Measurements from ENCODE around the gene SND1. TPM values are rescaled to one million over a fixed set of nuclear protein-coding genes. Genes with fewer than 3 reads are reported as not detected.

Gene SND1
- total and polyA plus RNA-seq, 10 of the 15 experiments (the other 5 are each of a cell fraction or from before 2014, with no cell fraction given), result 52.4 to 270 (median 146) TPM

DNA sequence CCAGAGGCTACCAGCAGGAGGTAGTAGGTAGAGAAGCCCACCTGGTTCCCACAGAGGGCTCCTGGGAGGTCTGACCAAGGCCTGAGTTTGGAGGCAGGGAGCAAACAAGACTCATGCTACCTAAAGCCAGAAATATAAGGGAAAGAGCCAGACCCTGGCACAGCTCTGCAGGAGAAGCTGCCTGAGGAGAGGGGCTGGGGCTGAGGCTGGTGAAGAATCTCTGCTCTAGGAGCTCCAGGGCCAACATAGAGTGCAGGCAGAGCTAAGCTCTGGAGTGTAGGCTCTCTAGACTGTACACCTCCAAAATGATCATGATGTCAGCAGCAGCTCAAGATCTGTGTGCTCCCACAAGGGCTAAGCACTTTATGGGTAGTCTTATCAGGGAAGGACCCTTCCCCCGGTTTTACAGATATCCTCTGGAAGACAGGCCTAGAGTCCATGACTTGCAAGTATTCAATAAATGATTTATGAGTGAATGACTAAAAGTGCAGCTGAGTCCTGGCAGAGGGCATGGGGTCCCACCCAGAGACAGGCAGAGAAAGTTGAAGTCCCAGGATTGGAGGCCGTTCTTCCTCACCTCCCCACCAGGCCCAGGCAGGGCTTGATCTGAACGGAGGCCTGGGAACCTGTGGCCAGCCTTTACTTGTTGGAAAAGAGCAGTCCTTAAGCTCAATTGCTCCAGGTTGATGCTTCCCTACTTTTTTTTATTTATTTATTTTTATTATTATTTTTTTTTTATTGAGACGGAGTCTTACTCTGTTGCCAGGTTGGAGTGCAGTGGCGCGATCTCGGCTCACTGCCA lies 450.7 kb downstream of the SND1 start:
- ChIA-PET CTCF (interaction anchor here (0.8 to 2.7 kb wide), 2 partner anchors 65 to 107 kb away, joined by 3 to 6 read pairs; no protein-coding TSS in a partner anchor), SMC1A (ENCODE audit: uncharacterized antibody, unreplicated experiment) (interaction anchor here (1.0 to 1.7 kb wide), 2 partner anchors 15 to 65 kb away, joined by 3 read pairs; no protein-coding TSS in a partner anchor), POLR2A (no interaction called here), RAD21 (ENCODE audit: unreplicated experiment) (interaction anchor here (0.9 to 1.9 kb wide), 2 partner anchors 107 to 394 kb away, joined by 3 to 5 read pairs; no protein-coding TSS in a partner anchor)
- H3K27ac ChIP-seq (ENCODE audit: control insufficient read depth, insufficient read depth), result no peak overlapping the region
- no peaks in the 10 kb centered on the region for H3K36me3 ChIP-seq (ENCODE audit: control insufficient read depth in 2 of 2, insufficient read depth in 2 of 2, low read length in 1 of 2)
- intact Hi-C loops (cut with micrococcal nuclease; ENCODE audit: unreplicated experiment) (loop anchor here (1.0 kb wide), 1 partner anchor 32 kb away; no protein-coding TSS in a partner anchor), in situ Hi-C loops (cut with MboI) (no loop called here)
- FAIRE-seq (no peak), ATAC-seq (0 out of 3 replicates have a peak, but pooled peaks have one; percentile 3), DNase-seq (ENCODE audit: low read depth, low spot score) (no peak)
- peak; percentile 37 for TF ChIP-seq POLR2A (IDR thresholded peaks at IDR 0.05; ENCODE audit: low read depth, low read length)
- TF ChIP-seq, protein P1, sequence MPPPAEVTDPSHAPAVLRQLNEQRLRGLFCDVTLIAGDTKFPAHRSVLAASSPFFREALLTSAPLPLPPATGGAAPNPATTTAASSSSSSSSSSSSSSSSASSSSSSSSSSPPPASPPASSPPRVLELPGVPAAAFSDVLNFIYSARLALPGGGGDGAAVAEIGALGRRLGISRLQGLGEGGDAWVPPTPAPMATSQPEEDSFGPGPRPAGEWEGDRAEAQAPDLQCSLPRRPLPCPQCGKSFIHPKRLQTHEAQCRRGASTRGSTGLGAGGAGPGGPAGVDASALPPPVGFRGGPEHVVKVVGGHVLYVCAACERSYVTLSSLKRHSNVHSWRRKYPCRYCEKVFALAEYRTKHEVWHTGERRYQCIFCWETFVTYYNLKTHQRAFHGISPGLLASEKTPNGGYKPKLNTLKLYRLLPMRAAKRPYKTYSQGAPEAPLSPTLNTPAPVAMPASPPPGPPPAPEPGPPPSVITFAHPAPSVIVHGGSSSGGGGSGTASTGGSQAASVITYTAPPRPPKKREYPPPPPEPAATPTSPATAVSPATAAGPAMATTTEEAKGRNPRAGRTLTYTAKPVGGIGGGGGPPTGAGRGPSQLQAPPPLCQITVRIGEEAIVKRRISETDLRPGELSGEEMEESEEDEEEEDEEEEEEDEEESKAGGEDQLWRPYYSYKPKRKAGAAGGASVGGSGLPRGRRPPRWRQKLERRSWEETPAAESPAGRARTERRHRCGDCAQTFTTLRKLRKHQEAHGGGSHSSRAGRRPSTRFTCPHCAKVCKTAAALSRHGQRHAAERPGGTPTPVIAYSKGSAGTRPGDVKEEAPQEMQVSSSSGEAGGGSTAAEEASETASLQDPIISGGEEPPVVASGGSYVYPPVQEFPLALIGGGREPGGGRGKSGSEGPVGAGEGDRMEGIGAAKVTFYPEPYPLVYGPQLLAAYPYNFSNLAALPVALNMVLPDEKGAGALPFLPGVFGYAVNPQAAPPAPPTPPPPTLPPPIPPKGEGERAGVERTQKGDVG (CRISPR knock-in tag; IDR thresholded peaks at IDR 0.05), result no peak
- H3K4me2 ChIP-seq (ENCODE audit: control insufficient read depth, insufficient read depth), result no peak overlapping the region
- no TSS peak for BruUV-seq (replicated peaks)
- no peaks in the 10 kb centered on the region; the same call in 1 of the 2 replicates for H3K4me1 ChIP-seq (ENCODE audit: control insufficient read depth, insufficient read depth, low read length)
- WGBS (ENCODE audit: insufficient coverage, insufficient replicate concordance, low lambda C conversion rate, missing lambda C conversion rate), result 89% methylated on average over 7 of the region's 7 CpGs
- H3K9me3 ChIP-seq (replicated peaks; ENCODE audit: control insufficient read depth, insufficient read depth, low read length), result no peaks in the 10 kb centered on the region
- H3K27me3 ChIP-seq (replicated peaks in 1 of 2; ENCODE audit: control insufficient read depth in 2 of 2, insufficient read depth in 2 of 2, low read length in 1 of 2), result no peaks in the 10 kb centered on the region
- no peaks in the 10 kb centered on the region for H3K79me2 ChIP-seq (ENCODE audit: control insufficient read depth, insufficient read depth, low read length)
- no peaks in the 10 kb centered on the region for H4K20me1 ChIP-seq (ENCODE audit: control insufficient read depth, insufficient read depth)
- no peak overlapping the region for H2AFZ ChIP-seq (ENCODE audit: control insufficient read depth, low read depth, low read length)
- H3K4me3 ChIP-seq, result no peak overlapping the region
- no peak overlapping the region for H3K9ac ChIP-seq (ENCODE audit: control insufficient read depth, insufficient read depth, low read length)

Data from GM12878 (cell line).